ENCODE data around the gene CD300LF.

GRCh38 chr17:74740641-74741387 is 28.1 kb upstream of the CD300LF start:
- TF ChIP-seq CTCF (IDR thresholded peaks at IDR 0.05; ENCODE audit: poor library complexity), result no peak
- TF ChIP-seq EZH2phosphoT487 (IDR thresholded peaks at IDR 0.05; ENCODE audit: low read depth, severe bottlenecking, unreplicated experiment), result no peak
- TF ChIP-seq EZH2 (IDR thresholded peaks at IDR 0.05; ENCODE audit: borderline replicate concordance), result no peak

Data from hepatocyte (in vitro differentiated cells).